Loucy (cell line): ENCODE data around the gene PCDHGA2.

ENCODE experiments used
- H2AFZ ChIP-seq: fragments of 200-600 bp; sonication (generic); 2 replicates; pipeline ENCODE4 v1.6.0; 2016; ENCODE audit warnings: antibody characterized with exemption, mild to moderate bottlenecking, low read length, moderate library complexity
- H3F3A ChIP-seq: fragments of 200-600 bp; 2 replicates; pipeline ENCODE4 v1.6.0; 2016; ENCODE audit warnings: antibody characterized with exemption, low read depth, mild to moderate bottlenecking
- H3K27me3 ChIP-seq: fragments of 200-600 bp; sonication (generic); 2 replicates; pipeline ENCODE4 v1.6.1; 2014; ENCODE audit warnings: low read length, mild to moderate bottlenecking; ENCODE audit not compliant: insufficient read depth, poor library complexity, severe bottlenecking
- H3K36me3 ChIP-seq: fragments of 200-600 bp; sonication (generic); 2 replicates; pipeline ENCODE4 v1.6.1; 2016; ENCODE audit warnings: low read length; ENCODE audit not compliant: insufficient read depth
- H3K4me1 ChIP-seq: fragments of 200-600 bp; sonication (generic); 2 replicates; pipeline ENCODE4 v1.5.1; 2014; ENCODE audit warnings: low read length, mild to moderate bottlenecking; ENCODE audit not compliant: insufficient read depth, poor library complexity, severe bottlenecking
- H3K4me2 ChIP-seq: fragments of 200-600 bp; sonication (generic); 2 replicates; pipeline ENCODE4 v1.6.0; 2014; ENCODE audit warnings: antibody characterized with exemption, low read length, low read depth, mild to moderate bottlenecking; ENCODE audit not compliant: poor library complexity, severe bottlenecking
- H3K4me3 ChIP-seq: fragments of 200-600 bp; sonication (generic); 2 replicates; pipeline ENCODE4 v1.5.1; 2014; ENCODE audit warnings: low read length, mild to moderate bottlenecking, mixed read lengths; ENCODE audit not compliant: poor library complexity, severe bottlenecking
- H3K79me2 ChIP-seq: fragments of 200-600 bp; sonication (generic); 2 replicates; pipeline ENCODE4 v1.6.1; 2014; ENCODE audit warnings: low read length; ENCODE audit not compliant: insufficient read depth
- H3K9ac ChIP-seq: fragments of 200-600 bp; sonication (generic); 2 replicates; pipeline ENCODE4 v1.6.0; 2014; ENCODE audit warnings: mild to moderate bottlenecking, low read depth, low read length, moderate library complexity; ENCODE audit not compliant: poor library complexity, severe bottlenecking
- H3K9me2 ChIP-seq: fragments of 200-600 bp; sonication (generic); replicated peaks from 2 replicates; pipeline ENCODE4 v1.6.1; 2016; ENCODE audit warnings: low read depth, low read length, mixed read lengths
- H3K9me3 ChIP-seq: fragments of 200-600 bp; sonication (generic); 2 replicates; pipeline ENCODE4 v1.6.1; 2014; ENCODE audit warnings: mild to moderate bottlenecking, antibody characterized with exemption, low read length, low read depth; ENCODE audit not compliant: insufficient read depth
- H4K20me1 ChIP-seq: fragments of 200-600 bp; sonication (generic); 2 replicates; pipeline ENCODE4 v1.6.0; 2014; ENCODE audit warnings: antibody characterized with exemption, low read length, mild to moderate bottlenecking; ENCODE audit not compliant: insufficient read depth, poor library complexity, severe bottlenecking
- EZH2phosphoT487 ChIP-seq: fragments of 200-600 bp; IDR thresholded peaks from 2 replicates; pipeline ENCODE4 v1.6.1; 2018; ENCODE audit warnings: antibody characterized with exemption, mild to moderate bottlenecking, moderate library complexity, borderline replicate concordance
- TF ChIP-seq, protein P1 (sequence below): fragments of 200-600 bp; sonication (generic); conservative IDR thresholded peaks from 2 replicates; pipeline ENCODE4 v1.5.1; 2014; ENCODE audit warnings: mild to moderate bottlenecking, antibody characterized with exemption, low read length

The PCDHGA2 gene

DNA sequence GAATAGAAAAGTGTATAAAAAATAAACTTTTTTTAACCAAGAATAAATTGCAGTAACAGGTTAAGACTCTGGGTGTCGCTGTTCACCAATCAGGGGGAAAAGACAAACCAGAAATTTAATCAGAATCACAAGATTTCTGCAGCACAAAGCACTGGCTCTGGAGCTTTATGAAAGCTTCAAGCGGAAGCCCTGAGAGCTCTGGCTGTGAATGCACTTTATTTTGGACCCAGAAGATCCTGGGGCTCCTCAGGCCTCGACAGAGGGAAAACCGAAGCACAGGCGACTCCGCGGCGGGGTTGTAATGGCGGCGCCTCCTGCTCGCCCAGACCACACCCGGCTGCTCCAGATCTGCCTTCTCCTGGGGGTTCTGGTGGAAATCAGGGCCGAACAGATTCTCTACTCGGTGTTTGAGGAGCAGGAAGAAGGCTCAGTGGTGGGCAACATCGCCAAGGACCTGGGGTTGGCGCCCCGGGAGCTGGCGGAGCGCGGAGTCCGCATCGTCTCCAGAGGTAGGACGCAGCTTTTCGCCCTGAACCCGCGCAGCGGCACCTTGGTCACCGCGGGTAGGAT is 16.4 kb downstream of the PCDHGA2 start, which contains the start of gene PCDHGA4:
PCDHGA4 (plus strand) TSS at position 122 of the 570 bp plus-strand sequence; CDS start at position 209, 87 bp downstream.
- Histone ChIP-seq H3F3A (no peaks in the 10 kb centered on the region), H2AFZ (peak within 1 kb of the TSS; percentile 48; the same call in 1 of the 2 replicates), H3K9me3 (no peaks in the 10 kb centered on the region), H3K9me2 (no peaks in the 10 kb centered on the region), H3K4me2 (no peak within 1 kb of the TSS), H3K36me3 (no peaks in the 10 kb centered on the region), H3K27me3 (no peaks in the 10 kb centered on the region), H3K79me2 (no peaks in the 10 kb centered on the region), H4K20me1 (no peaks in the 10 kb centered on the region), H3K9ac (no peak within 1 kb of the TSS), H3K4me3 (no peak within 1 kb of the TSS), H3K4me1 (no peaks in the 10 kb centered on the region)
- no peak for TF ChIP-seq EZH2phosphoT487
- TF ChIP-seq, protein P1, sequence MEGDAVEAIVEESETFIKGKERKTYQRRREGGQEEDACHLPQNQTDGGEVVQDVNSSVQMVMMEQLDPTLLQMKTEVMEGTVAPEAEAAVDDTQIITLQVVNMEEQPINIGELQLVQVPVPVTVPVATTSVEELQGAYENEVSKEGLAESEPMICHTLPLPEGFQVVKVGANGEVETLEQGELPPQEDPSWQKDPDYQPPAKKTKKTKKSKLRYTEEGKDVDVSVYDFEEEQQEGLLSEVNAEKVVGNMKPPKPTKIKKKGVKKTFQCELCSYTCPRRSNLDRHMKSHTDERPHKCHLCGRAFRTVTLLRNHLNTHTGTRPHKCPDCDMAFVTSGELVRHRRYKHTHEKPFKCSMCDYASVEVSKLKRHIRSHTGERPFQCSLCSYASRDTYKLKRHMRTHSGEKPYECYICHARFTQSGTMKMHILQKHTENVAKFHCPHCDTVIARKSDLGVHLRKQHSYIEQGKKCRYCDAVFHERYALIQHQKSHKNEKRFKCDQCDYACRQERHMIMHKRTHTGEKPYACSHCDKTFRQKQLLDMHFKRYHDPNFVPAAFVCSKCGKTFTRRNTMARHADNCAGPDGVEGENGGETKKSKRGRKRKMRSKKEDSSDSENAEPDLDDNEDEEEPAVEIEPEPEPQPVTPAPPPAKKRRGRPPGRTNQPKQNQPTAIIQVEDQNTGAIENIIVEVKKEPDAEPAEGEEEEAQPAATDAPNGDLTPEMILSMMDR = peak; percentile 80

DNA sequence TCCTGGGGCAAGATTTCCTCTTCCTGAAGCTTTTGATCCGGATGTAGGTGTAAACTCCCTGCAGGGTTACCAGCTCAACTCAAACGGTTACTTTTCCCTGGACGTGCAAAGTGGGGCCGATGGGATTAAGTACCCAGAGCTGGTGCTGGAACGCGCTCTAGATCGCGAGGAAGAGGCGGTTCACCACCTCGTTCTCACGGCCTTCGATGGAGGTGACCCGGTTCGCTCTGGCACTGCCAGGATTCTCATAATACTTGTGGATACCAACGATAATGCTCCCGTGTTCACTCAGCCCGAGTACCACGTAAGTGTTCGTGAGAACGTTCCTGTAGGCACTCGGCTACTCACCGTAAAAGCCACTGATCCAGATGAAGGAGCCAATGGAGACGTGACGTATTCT is 17.1 kb downstream of the PCDHGA2 start:
- H2AFZ ChIP-seq = no peak overlapping the region

DNA sequence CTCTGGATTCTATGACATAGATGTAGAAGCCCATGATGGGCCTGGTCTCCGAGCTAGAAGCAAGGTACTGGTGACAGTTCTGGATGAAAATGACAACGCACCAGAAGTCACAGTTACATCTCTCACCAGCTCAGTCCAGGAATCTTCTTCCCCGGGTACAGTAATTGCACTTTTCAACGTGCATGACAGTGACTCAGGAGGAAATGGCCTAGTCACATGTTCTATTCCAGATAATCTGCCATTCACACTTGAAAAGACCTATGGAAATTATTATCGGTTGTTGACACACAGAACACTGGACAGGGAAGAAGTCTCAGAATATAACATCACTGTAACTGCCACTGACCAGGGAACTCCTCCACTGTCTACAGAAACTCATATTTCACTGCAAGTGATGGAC is 17.6 kb downstream of the PCDHGA2 start:
- H3F3A ChIP-seq = no peaks in the 10 kb centered on the region
- H3K9me3 ChIP-seq = no peaks in the 10 kb centered on the region
- H3K4me2 ChIP-seq = no peak overlapping the region
- no peak overlapping the region for H3K4me3 ChIP-seq
- no peaks in the 10 kb centered on the region for H3K9me2 ChIP-seq
- no peaks in the 10 kb centered on the region for H4K20me1 ChIP-seq
- no peaks in the 10 kb centered on the region for H3K4me1 ChIP-seq
- H3K79me2 ChIP-seq = no peaks in the 10 kb centered on the region
- no peaks in the 10 kb centered on the region for H3K27me3 ChIP-seq
- TF ChIP-seq EZH2phosphoT487 = no peak
- TF ChIP-seq, protein P1 = no peak
- no peak overlapping the region for H3K9ac ChIP-seq
- H3K36me3 ChIP-seq = no peaks in the 10 kb centered on the region
- H2AFZ ChIP-seq = no peak overlapping the region

More for the DNA sequence above, 17.1 kb downstream of the PCDHGA2 start:
- TF ChIP-seq, protein P1 = no peak
- no peak for TF ChIP-seq EZH2phosphoT487
- no peak overlapping the region for H3K4me3 ChIP-seq
- H3K4me2 ChIP-seq = no peak overlapping the region
- no peaks in the 10 kb centered on the region for H3F3A ChIP-seq
- H3K9me3 ChIP-seq = no peaks in the 10 kb centered on the region
- no peaks in the 10 kb centered on the region for H3K27me3 ChIP-seq
- no peak overlapping the region for H3K9ac ChIP-seq
- no peaks in the 10 kb centered on the region for H3K36me3 ChIP-seq
- no peaks in the 10 kb centered on the region for H3K79me2 ChIP-seq
- no peaks in the 10 kb centered on the region for H3K9me2 ChIP-seq
- H3K4me1 ChIP-seq = no peaks in the 10 kb centered on the region
- H4K20me1 ChIP-seq = no peaks in the 10 kb centered on the region
